H1 (cell line): ENCODE measurements around the gene REL. TPM values are rescaled to one million over a fixed set of nuclear protein-coding genes. Genes with fewer than 3 reads are reported as not detected.

ENCODE experiments used
- CTCF ChIA-PET: fragments of 300-600 bp; sonication (Branson Sonifier 250); formaldehyde crosslinking; loops from one replicate; lab custom pipeline; 2021; ENCODE audit not compliant: partially characterized antibody; lab: Charles Lee
- POLR2A ChIA-PET: fragments of 300-600 bp; sonication (Branson Sonifier 250); formaldehyde crosslinking; loops from one replicate; lab custom pipeline; 2021; ENCODE audit warnings: inconsistent platforms; ENCODE audit not compliant: partially characterized antibody; lab: Charles Lee
- DNase-seq, 2 experiments: peaks; one replicate each; pipeline versions ENCODE4 v3.0.0 to v3.0.0-alpha.2; 2010 to 2022; ENCODE audit warnings: low spot score in 2 of 2, low read depth in 1 of 2, mixed read lengths in 1 of 2
- FAIRE-seq: peaks from 2 replicates; lab custom pipeline; 2011; peaks lifted over from hg19 to GRCh38; lab: Jason Lieb, UNC
- H2AFZ ChIP-seq: 2 replicates; pipeline ENCODE4 v1.8.1; 2012; ENCODE audit warnings: low read length, inconsistent platforms
- H2AK5ac ChIP-seq: 2 replicates; pipeline ENCODE4 v1.6.1; 2013; ENCODE audit warnings: low read depth, low read length
- H2BK120ac ChIP-seq: replicated peaks from 2 replicates; pipeline ENCODE3; 2013; ENCODE audit warnings: low read depth, low read length, inconsistent platforms
- H2BK12ac ChIP-seq: 2 replicates; pipeline ENCODE4 v1.6.1; 2013; ENCODE audit warnings: low read depth, low read length
- H2BK15ac ChIP-seq: 2 replicates; pipeline ENCODE4 v1.6.1; 2013; ENCODE audit warnings: low read length
- H2BK20ac ChIP-seq: 2 replicates; pipeline ENCODE4 v1.6.1; 2013; ENCODE audit warnings: low read length
- H2BK5ac ChIP-seq: 2 replicates; pipeline ENCODE4 v1.6.1; 2013; ENCODE audit warnings: low read depth, low read length
- H3K14ac ChIP-seq: 2 replicates; pipeline ENCODE4 v1.6.1; 2013; ENCODE audit warnings: inconsistent platforms; ENCODE audit not compliant: insufficient read length
- H3K18ac ChIP-seq: 2 replicates; pipeline ENCODE4 v1.6.1; 2013; ENCODE audit warnings: low read length; ENCODE audit errors: extremely low read depth
- H3K23ac ChIP-seq: 2 replicates; pipeline ENCODE4 v1.6.1; 2013; ENCODE audit warnings: inconsistent platforms; ENCODE audit not compliant: insufficient read length
- H3K23me2 ChIP-seq: 2 replicates; pipeline ENCODE4 v1.6.1; 2013; ENCODE audit warnings: low read depth, low read length
- H3K27ac ChIP-seq: 2 replicates; pipeline ENCODE4 v1.6.1; 2011; ENCODE audit warnings: low read depth, low read length, inconsistent platforms
- H3K27me3 ChIP-seq, 4 experiments: replicated peaks in 1 of 4; 1 replicate in 1 of 4; 2 replicates in 3 of 4; pipeline versions ENCODE4 v1.6.1 to v1.8.1; 2011 to 2013; ENCODE audit warnings: low read length in 3 of 4, mild to moderate bottlenecking in 3 of 4, inconsistent platforms in 2 of 4, mixed read lengths in 2 of 4, moderate library complexity in 1 of 4; ENCODE audit not compliant: control insufficient read depth in 3 of 4, insufficient read depth in 3 of 4; ENCODE audit errors: extremely low read depth in 1 of 4
- H3K36me3 ChIP-seq, 4 experiments: 2 replicates each; pipeline versions ENCODE4 v1.6.1 to v1.8.1; 2011 to 2013; ENCODE audit warnings: mild to moderate bottlenecking in 4 of 4, low read length in 3 of 4, moderate library complexity in 2 of 4, control low read depth in 1 of 4, inconsistent platforms in 1 of 4; ENCODE audit not compliant: insufficient read depth in 4 of 4, control insufficient read depth in 2 of 4
- H3K4ac ChIP-seq: replicated peaks from 2 replicates; pipeline ENCODE3; 2013; ENCODE audit warnings: low read length, low read depth, mixed read lengths, inconsistent platforms; ENCODE audit not compliant: insufficient read length
- H3K4me1 ChIP-seq, 4 experiments: replicated peaks in 1 of 4; 1 replicate in 1 of 4; 2 replicates in 3 of 4; pipeline versions ENCODE4 v1.6.1 to v1.8.1; 2011 to 2013; ENCODE audit warnings: low read length in 3 of 4, inconsistent platforms in 2 of 4, mixed read lengths in 1 of 4; ENCODE audit not compliant: insufficient read depth in 4 of 4, control insufficient read depth in 3 of 4
- H3K4me2 ChIP-seq, 2 experiments: 2 replicates each; pipeline versions ENCODE4 v1.6.1 to v1.8.1; 2011 to 2013; ENCODE audit warnings: low read depth in 2 of 2, low read length in 2 of 2, control low read depth in 1 of 2, inconsistent platforms in 1 of 2, mild to moderate bottlenecking in 1 of 2; ENCODE audit not compliant: insufficient read depth in 1 of 2
- H3K4me3 ChIP-seq, 4 experiments: fragments of 200-600, 300-600 bp in 1 of 4; sonication (generic), shearing (Covaris generic), sonication (Bioruptor Twin) in 1 of 4; 2 replicates each; pipeline versions ENCODE4 v1.5.1 to v1.8.1; 2011 to 2016; ENCODE audit warnings: low read length in 4 of 4, low read depth in 3 of 4, control low read depth in 2 of 4, inconsistent platforms in 2 of 4, mild to moderate bottlenecking in 2 of 4, mixed read lengths in 1 of 4, moderate library complexity in 1 of 4; ENCODE audit not compliant: insufficient read depth in 2 of 4; ENCODE audit errors: extremely low read depth in 1 of 4
- H3K56ac ChIP-seq: replicated peaks from 2 replicates; pipeline ENCODE3; 2013; ENCODE audit warnings: low read depth, mild to moderate bottlenecking, mixed read lengths, low read length, inconsistent platforms; ENCODE audit not compliant: insufficient read length
- H3K79me1 ChIP-seq: 2 replicates; pipeline ENCODE4 v1.6.1; 2013; ENCODE audit warnings: low read depth, low read length, control low read depth
- H3K79me2 ChIP-seq, 2 experiments: 2 replicates each; pipeline versions ENCODE4 v1.6.1 to v1.8.1; 2012 to 2013; ENCODE audit warnings: low read length in 2 of 2, mild to moderate bottlenecking in 2 of 2, inconsistent platforms in 1 of 2; ENCODE audit not compliant: insufficient read depth in 2 of 2, control insufficient read depth in 1 of 2
- H3K9ac ChIP-seq, 4 experiments: replicated peaks in 1 of 4; 1 replicate in 1 of 4; 2 replicates in 3 of 4; pipeline versions ENCODE4 v1.6.1 to v1.8.1; 2011 to 2013; ENCODE audit warnings: low read depth in 3 of 4, low read length in 3 of 4, control low read depth in 2 of 4, mild to moderate bottlenecking in 2 of 4, moderate library complexity in 2 of 4, inconsistent platforms in 1 of 4; ENCODE audit errors: extremely low read depth in 1 of 4
- H3K9me3 ChIP-seq, 2 experiments: 2 replicates each; pipeline versions ENCODE4 v1.6.1 to v1.8.1; 2012 to 2013; ENCODE audit warnings: mild to moderate bottlenecking in 2 of 2, moderate library complexity in 2 of 2, control low read depth in 1 of 2, inconsistent platforms in 1 of 2, low read depth in 1 of 2, low read length in 1 of 2, mixed read lengths in 1 of 2; ENCODE audit not compliant: insufficient read depth in 2 of 2
- H4K20me1 ChIP-seq, 2 experiments: replicated peaks in 1 of 2; 2 replicates each; pipeline versions ENCODE3 to v1.8.1; 2011 to 2013; ENCODE audit warnings: inconsistent platforms in 2 of 2, low read length in 2 of 2, mild to moderate bottlenecking in 1 of 2; ENCODE audit not compliant: insufficient read depth in 2 of 2, control insufficient read depth in 1 of 2
- H4K5ac ChIP-seq: 2 replicates; pipeline ENCODE4 v1.6.1; 2013; ENCODE audit warnings: low read length, low read depth, mixed read lengths, inconsistent platforms; ENCODE audit not compliant: insufficient read length
- H4K8ac ChIP-seq: 2 replicates; pipeline ENCODE4 v1.8.0; 2013; ENCODE audit warnings: mild to moderate bottlenecking, moderate library complexity, low read length, inconsistent platforms; ENCODE audit not compliant: insufficient read depth; ENCODE audit errors: extremely low read depth
- H4K91ac ChIP-seq: replicated peaks from 2 replicates; pipeline ENCODE3; 2013; ENCODE audit warnings: low read length, mixed read lengths, inconsistent platforms; ENCODE audit not compliant: insufficient read length
- CBX8 ChIP-seq: fragments of 300-800, 300-1000 bp; sonication (generic); IDR thresholded peaks from 2 replicates; pipeline ENCODE4 v1.7.1; 2016; ENCODE audit warnings: low read depth, low read length, borderline replicate concordance
- EP300 ChIP-seq, 2 experiments: IDR thresholded peaks; 1 replicate in 1 of 2; 2 replicates in 1 of 2; pipeline ENCODE4 v1.6.1; 2011 to 2012; ENCODE audit warnings: low read depth in 2 of 2, low read length in 2 of 2, mild to moderate bottlenecking in 2 of 2, borderline replicate concordance in 1 of 2, inconsistent platforms in 1 of 2, moderate library complexity in 1 of 2
- WGBS, 2 experiments: shearing (Covaris generic) in 1 of 2; methylation state at CpG; one replicate each; pipeline versions ENCODE4 v1.1.6 to v1.1.7; 2013 to 2015; ENCODE audit warnings: low lambda C conversion rate in 2 of 2, mixed read lengths in 2 of 2, inconsistent platforms in 1 of 2, low coverage in 1 of 2, missing lambda C conversion rate in 1 of 2; ENCODE audit not compliant: insufficient replicate concordance in 2 of 2, insufficient coverage in 1 of 2, insufficient read length in 1 of 2; ENCODE audit errors: extremely low coverage in 1 of 2, missing lambda C conversion rate in 1 of 2; 5-methylcytosine and 5-hydroxymethylcytosine counted together
- polyA plus RNA-seq, 7 experiments: library from polyadenylated mRNA; depleted of rRNA in 3 of 7; stranded (reverse) in 5 of 7; unstranded in 2 of 7; fragments of >200 nt in 5 of 7; fragments of 200-250 nt in 2 of 7; gene quantifications; 1 replicate in 5 of 7; 2 replicates in 1 of 7; 4 replicates in 1 of 7; pipeline versions ENCODE4 v1.2.1 to v1.2.3, GENCODE V29; 2011 to 2013; ENCODE audit warnings: missing spikeins in 2 of 7, mixed read lengths in 2 of 7
- total RNA-seq: library from RNA; stranded (reverse); fragmentation: NEBNext Ultra II Directional; extraction: Animal tissue kit (Norgen Biotek cat#: 25700); gene quantifications from 2 replicates; pipeline ENCODE4 v1.2.1, GENCODE V29; 2021
- TF ChIP-seq, protein P1 (sequence below): IDR thresholded peaks from 2 replicates; pipeline ENCODE4 v1.6.1; 2012; ENCODE audit warnings: inconsistent platforms

REL gene
- total and polyA plus RNA-seq, 2 of the 8 experiments (the other 6 are each of a cell fraction or from before 2014, with no cell fraction given), result 1.5 to 7.5 TPM

DNA sequence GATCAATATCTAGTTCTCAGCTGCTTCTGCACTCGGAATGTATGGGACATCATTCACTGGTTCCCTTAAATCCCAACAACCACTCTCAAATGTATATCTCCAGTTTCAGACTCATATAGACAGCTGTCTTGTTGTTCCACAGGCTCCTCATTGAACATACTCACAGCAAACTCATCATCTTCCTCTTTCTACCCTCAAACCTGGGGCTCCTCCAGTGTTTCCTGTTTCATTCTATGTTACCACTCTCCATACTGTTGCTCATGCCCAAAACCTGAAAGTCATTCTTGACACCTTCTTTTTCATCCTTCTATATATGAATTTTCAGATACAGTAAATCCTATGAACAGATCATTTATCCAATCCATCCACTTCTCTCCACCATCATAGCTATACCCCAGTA, 18.7 kb upstream of the REL start:
- Histone ChIP-seq H3K4ac (no peak overlapping the region), H2BK5ac (no peak overlapping the region), H4K20me1 (no peaks in the 10 kb centered on the region), H4K8ac (no peak overlapping the region), H3K9ac (no peak overlapping the region), H2BK20ac (no peak overlapping the region), H4K91ac (no peak overlapping the region), H3K23ac (no peak overlapping the region), H2AK5ac (no peak overlapping the region), H3K18ac (no peak overlapping the region), H2BK15ac (no peak overlapping the region), H3K56ac (no peak overlapping the region), H3K79me2 (no peaks in the 10 kb centered on the region), H3K23me2 (no peaks in the 10 kb centered on the region), H4K5ac (no peak overlapping the region), H3K14ac (no peak overlapping the region), H3K36me3 (no peaks in the 10 kb centered on the region), H2BK12ac (no peak overlapping the region), H2AFZ (no peak overlapping the region), H3K27me3 (no peaks in the 10 kb centered on the region), H2BK120ac (no peak overlapping the region), H3K4me2 (no peak overlapping the region), H3K4me1 (no peaks in the 10 kb centered on the region), H3K27ac (no peak overlapping the region), H3K9me3 (no peaks in the 10 kb centered on the region), H3K79me1 (no peaks in the 10 kb centered on the region), H3K4me3 (no peak overlapping the region)
- ChIA-PET POLR2A (interaction anchor here (1.0 kb wide), 1 partner anchor 154 kb away, joined by 3 read pairs; no protein-coding TSS in a partner anchor), CTCF (interaction anchor here (1.1 to 1.2 kb wide), 2 partner anchors 136 to 143 kb away, joined by 3 to 5 read pairs; no protein-coding TSS in a partner anchor)
- TF ChIP-seq EP300 (IDR thresholded peaks at IDR 0.05; ENCODE audit: borderline replicate concordance in 1 of 2, low read depth in 2 of 2, low read length in 2 of 2) (no peak), CBX8 (no peak)
- TF ChIP-seq, protein P1, sequence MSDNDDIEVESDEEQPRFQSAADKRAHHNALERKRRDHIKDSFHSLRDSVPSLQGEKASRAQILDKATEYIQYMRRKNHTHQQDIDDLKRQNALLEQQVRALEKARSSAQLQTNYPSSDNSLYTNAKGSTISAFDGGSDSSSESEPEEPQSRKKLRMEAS, result no peak
- FAIRE-seq (no peak), DNase-seq (no peak)
- WGBS, 2 experiments, result 93% methylated on average over 1 of the region's 1 CpG; no CpG with 5 or more reads in 1 of the 2 experiments
